GM18498 (cell line): ENCODE results near the gene MLNR.

ENCODE experiments used
- ATAC-seq: cut with Tn5 transposase; IDR thresholded peaks from one replicate; pipeline ENCODE4 v1.9.1; 2021; ENCODE audit warnings: mild to moderate bottlenecking, moderate library complexity; ENCODE audit not compliant: unreplicated experiment

MLNR gene

GRCh38 chr13:49220036-49220855 is at the start of gene MLNR:
Gene MLNR (plus strand): TSS chr13:49220338. CDS start chr13:49220338, 0 bp downstream.
- no peak for ATAC-seq

- ATAC-seq, result no peak
Observed at GRCh38 chr13:49171359-49171758, 48.8 kb upstream of the MLNR start.

GRCh38 chr13:49183672-49184325 is 36.3 kb upstream of the MLNR start:
- no peak for ATAC-seq

GRCh38 chr13:49184621-49185020 is 35.5 kb upstream of the MLNR start:
- no peak for ATAC-seq

GRCh38 chr13:49185264-49185663 is 34.9 kb upstream of the MLNR start:
- no peak for ATAC-seq

GRCh38 chr13:49190901-49191300 is 29.2 kb upstream of the MLNR start:
- no peak for ATAC-seq

GRCh38 chr13:49206641-49207040 is 13.5 kb upstream of the MLNR start:
- no peak for ATAC-seq

- ATAC-seq, result no peak
Observed at GRCh38 chr13:49208619-49209018, 11.5 kb upstream of the MLNR start.

- ATAC-seq, result no peak
Observed at GRCh38 chr13:49210114-49210513, 10.0 kb upstream of the MLNR start.

GRCh38 chr13:49210669-49211068 is 9.5 kb upstream of the MLNR start:
- no peak for ATAC-seq

- no peak for ATAC-seq
Observed at GRCh38 chr13:49213539-49213938, 6.6 kb upstream of the MLNR start.

- ATAC-seq, result no peak
Observed at GRCh38 chr13:49213997-49214916, 5.9 kb upstream of the MLNR start.

- peak; percentile 73 for ATAC-seq
Observed at GRCh38 chr13:49214917-49215376, 5.2 kb upstream of the MLNR start.

GRCh38 chr13:49216334-49216733 is 3.8 kb upstream of the MLNR start:
- ATAC-seq, result no peak

- no peak for ATAC-seq
Observed at GRCh38 chr13:49217962-49218492, 2.1 kb upstream of the MLNR start.

- no peak for ATAC-seq
Observed at GRCh38 chr13:49218493-49219051, 1.6 kb upstream of the MLNR start.

GRCh38 chr13:49219647-49220035 is 497 bp upstream of the MLNR start:
- ATAC-seq, result no peak

GRCh38 chr13:49220856-49221589 is 885 bp downstream of the MLNR start:
- ATAC-seq, result no peak

GRCh38 chr13:49221590-49221965 is 1.4 kb downstream of the MLNR start:
- no peak for ATAC-seq
